Measurements from ENCODE around the gene PDXK. TPM values are rescaled to one million over a fixed set of nuclear protein-coding genes. Genes with fewer than 3 reads are reported as not detected.

The PDXK gene
- total and polyA plus RNA-seq, 2 of the 8 experiments (the other 6 are each of a cell fraction or from before 2014, with no cell fraction given), result 78.0 to 112 TPM

DNA sequence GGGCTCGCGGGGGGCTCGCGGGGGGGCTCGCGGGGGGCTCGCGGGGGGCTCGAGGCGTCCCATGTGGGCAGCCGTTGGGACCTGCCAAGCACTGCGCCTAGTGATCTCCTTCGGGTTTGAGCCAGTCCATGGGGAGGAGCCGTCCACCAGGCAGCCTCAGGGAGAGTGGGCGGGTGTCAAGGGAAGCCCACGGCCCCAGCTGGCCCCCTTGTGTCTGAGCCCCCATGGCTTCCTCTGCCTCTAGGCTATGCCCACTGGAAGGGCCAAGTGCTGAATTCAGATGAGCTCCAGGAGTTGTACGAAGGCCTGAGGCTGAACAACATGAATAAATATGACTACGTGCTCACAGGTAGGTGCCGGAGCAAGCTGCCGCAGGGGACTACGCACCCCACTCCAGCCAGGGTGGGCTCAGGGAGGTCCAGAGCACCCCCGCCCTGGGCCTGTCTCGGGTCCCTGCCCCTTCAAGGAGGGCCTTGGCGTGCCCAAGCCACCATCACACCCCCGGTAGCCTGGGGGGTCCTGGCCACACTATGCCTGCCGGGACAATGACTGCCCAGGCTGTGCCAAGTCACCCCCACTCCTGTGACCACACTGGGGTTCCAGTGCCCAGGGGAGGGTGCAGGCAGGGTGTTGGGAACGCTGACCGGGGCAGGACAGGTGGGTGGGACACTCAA is 22.6 kb downstream of the PDXK start:
- H3K56ac ChIP-seq (replicated peaks; ENCODE audit: insufficient read length, low read depth, low read length), result no peak overlapping the region
- H3K14ac ChIP-seq (ENCODE audit: insufficient read length), result no peak overlapping the region
- H4K20me1 ChIP-seq (replicated peaks in 1 of 2; ENCODE audit: control insufficient read depth in 1 of 2, insufficient read depth in 2 of 2, low read length in 2 of 2), result peaks cover 0 to 13% of the 10 kb centered on the region in 2 experiments
- POLR2A ChIA-PET (ENCODE audit: partially characterized antibody), result interaction anchor here (0.7 to 3.2 kb wide), 9 partner anchors 8 to 69 kb away, joined by 3 to 29 read pairs (median 5); no protein-coding TSS in a partner anchor
- H3K79me1 ChIP-seq (ENCODE audit: low read depth, low read length), result 0 out of 2 replicates have a peak, but pooled peaks cover 2% of the 10 kb centered on the region
- no peaks in the 10 kb centered on the region for H3K27me3 ChIP-seq (replicated peaks in 1 of 4; ENCODE audit: control insufficient read depth in 3 of 4, extremely low read depth in 1 of 4, insufficient read depth in 3 of 4, low read length in 3 of 4)
- FAIRE-seq (no peak), DNase-seq (ENCODE audit: low read depth in 1 of 2, low spot score in 2 of 2) (peak in 1 of 2 experiments; percentile 59)
- H2BK20ac ChIP-seq (ENCODE audit: low read length), result no peak overlapping the region
- H3K27ac ChIP-seq (ENCODE audit: low read depth, low read length), result no peak overlapping the region
- no peak for TF ChIP-seq KDM1A (IDR thresholded peaks at IDR 0.05; ENCODE audit: borderline replicate concordance, low read length)
- TF ChIP-seq, protein P1, sequence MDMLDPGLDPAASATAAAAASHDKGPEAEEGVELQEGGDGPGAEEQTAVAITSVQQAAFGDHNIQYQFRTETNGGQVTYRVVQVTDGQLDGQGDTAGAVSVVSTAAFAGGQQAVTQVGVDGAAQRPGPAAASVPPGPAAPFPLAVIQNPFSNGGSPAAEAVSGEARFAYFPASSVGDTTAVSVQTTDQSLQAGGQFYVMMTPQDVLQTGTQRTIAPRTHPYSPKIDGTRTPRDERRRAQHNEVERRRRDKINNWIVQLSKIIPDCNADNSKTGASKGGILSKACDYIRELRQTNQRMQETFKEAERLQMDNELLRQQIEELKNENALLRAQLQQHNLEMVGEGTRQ (IDR thresholded peaks at IDR 0.05; ENCODE audit: low read length), result no peak
- no peak for TF ChIP-seq BACH1 (IDR thresholded peaks at IDR 0.05; ENCODE audit: low read length)
- TF ChIP-seq TEAD4 (IDR thresholded peaks at IDR 0.05; ENCODE audit: low read depth, low read length), result no peak
- no peak for TF ChIP-seq ASH2L (IDR thresholded peaks at IDR 0.05; ENCODE audit: low read length)
- TF ChIP-seq EGR1 (IDR thresholded peaks at IDR 0.05; ENCODE audit: borderline replicate concordance, low read depth, low read length), result peak; percentile 10; the same call in 1 of the 2 replicates
- no peak overlapping the region for H2AFZ ChIP-seq (ENCODE audit: low read length)
- H2AK5ac ChIP-seq (ENCODE audit: low read depth, low read length), result no peak overlapping the region
- H2BK5ac ChIP-seq (ENCODE audit: low read depth, low read length), result no peak overlapping the region
- no peaks in the 10 kb centered on the region for H3K23me2 ChIP-seq (ENCODE audit: low read depth, low read length)
- no peak overlapping the region for H3K4ac ChIP-seq (replicated peaks; ENCODE audit: insufficient read length, low read depth, low read length)
- H3K36me3 ChIP-seq (ENCODE audit: control insufficient read depth in 2 of 4, insufficient read depth in 4 of 4, low read length in 3 of 4), result peaks cover 0 to 14% (median 11%) of the 10 kb centered on the region in 4 experiments; a peak in 5 of 8 replicates
- H2BK12ac ChIP-seq (ENCODE audit: low read depth, low read length), result no peak overlapping the region
- no peak overlapping the region for H3K4me3 ChIP-seq (ENCODE audit: extremely low read depth in 1 of 4, insufficient read depth in 2 of 4, low read depth in 3 of 4, low read length in 4 of 4)
- H3K23ac ChIP-seq (ENCODE audit: insufficient read length), result no peak overlapping the region
- H3K18ac ChIP-seq (ENCODE audit: extremely low read depth, low read length), result no peak overlapping the region
- no peaks in the 10 kb centered on the region for H3K79me2 ChIP-seq (ENCODE audit: control insufficient read depth in 1 of 2, insufficient read depth in 2 of 2, low read length in 2 of 2)
- 89% methylated on average over 13 of the region's 28 CpGs; no CpG with 5 or more reads in 1 of the 2 experiments for WGBS, 2 experiments (ENCODE audit: extremely low coverage in 1 of 2, insufficient coverage in 1 of 2, insufficient read length in 1 of 2, insufficient replicate concordance in 2 of 2, low coverage in 1 of 2, low lambda C conversion rate in 2 of 2, missing lambda C conversion rate in 1 of 2)
- H4K5ac ChIP-seq (ENCODE audit: insufficient read length, low read depth, low read length), result no peak overlapping the region
- CTCF ChIA-PET (ENCODE audit: partially characterized antibody), result interaction anchor here (1.2 to 1.4 kb wide), 2 partner anchors 12 to 43 kb away, joined by 3 to 13 read pairs; no protein-coding TSS in a partner anchor
- H2BK15ac ChIP-seq (ENCODE audit: low read length), result no peak overlapping the region; the same call in 1 of the 2 replicates
- H3K4me2 ChIP-seq (ENCODE audit: insufficient read depth in 1 of 2, low read depth in 2 of 2, low read length in 2 of 2), result no peak overlapping the region; a peak in 1 of 4 replicates
- no peak overlapping the region for H3K9ac ChIP-seq (replicated peaks in 1 of 4; ENCODE audit: extremely low read depth in 1 of 4, low read depth in 3 of 4, low read length in 3 of 4)
- H4K91ac ChIP-seq (replicated peaks; ENCODE audit: insufficient read length, low read length), result no peak overlapping the region
- peaks cover 0 to 9% (median 4%) of the 10 kb centered on the region in 4 experiments; a peak in 5 of 7 replicates for H3K4me1 ChIP-seq (replicated peaks in 1 of 4; ENCODE audit: control insufficient read depth in 3 of 4, insufficient read depth in 4 of 4, low read length in 3 of 4)
- H2BK120ac ChIP-seq (replicated peaks; ENCODE audit: low read depth, low read length), result no peak overlapping the region
- no peaks in the 10 kb centered on the region for H3K9me3 ChIP-seq (ENCODE audit: insufficient read depth in 2 of 2, low read depth in 1 of 2, low read length in 1 of 2)
- no peak overlapping the region for H4K8ac ChIP-seq (ENCODE audit: extremely low read depth, insufficient read depth, low read length)

All from H1 (cell line).